ENCODE results near the gene CKB. TPM values are rescaled to one million over a fixed set of nuclear protein-coding genes. Genes with fewer than 3 reads are reported as not detected.

The CKB gene
- total and polyA plus RNA-seq, 9 of the 15 experiments (the other 6 are each of a cell fraction or from before 2014, with no cell fraction given): 23.9 to 692 (median 132) TPM

DNA sequence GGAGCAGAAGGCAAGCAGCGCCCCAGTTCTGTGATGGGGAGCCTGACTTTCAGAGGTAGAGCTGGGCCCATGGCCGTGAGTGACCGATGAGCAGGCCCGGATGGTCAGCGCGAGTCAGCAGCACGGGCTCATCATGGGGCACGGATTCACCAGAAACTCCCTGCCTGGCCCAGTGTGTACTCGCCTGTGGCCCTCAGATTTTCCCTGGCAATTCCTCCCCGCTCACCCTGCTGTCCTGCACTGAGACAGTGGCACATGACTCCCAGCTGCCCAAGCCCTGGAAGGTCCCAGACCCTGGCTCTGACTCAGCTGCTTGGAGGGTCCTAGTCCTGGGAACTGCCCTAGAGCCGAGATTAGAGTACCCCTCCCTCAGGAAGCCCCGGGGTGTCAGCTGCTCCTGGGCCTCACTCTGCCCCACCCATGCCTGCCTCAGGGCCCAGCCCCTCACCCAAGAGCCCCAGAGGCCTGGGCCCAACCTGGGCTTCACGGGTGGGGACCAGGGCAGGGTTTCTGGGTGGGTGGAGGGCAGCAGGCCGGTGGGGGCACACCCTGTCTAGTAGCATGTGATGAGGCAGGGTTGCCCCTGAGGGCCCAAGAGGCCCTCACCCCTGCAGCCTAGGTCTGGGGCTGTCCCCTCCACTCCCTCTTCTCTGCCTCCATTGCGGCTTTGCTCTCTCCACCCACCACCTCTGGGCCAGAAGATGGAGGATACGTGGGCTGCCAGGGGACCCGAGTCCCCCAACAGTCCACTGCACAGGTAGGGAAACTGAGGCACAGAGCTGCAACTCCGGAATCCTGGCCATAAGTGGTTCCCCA is 14.8 kb upstream of the CKB start:
- BruUV-seq (replicated peaks): no TSS peak
- no peak overlapping the region for H3K4me2 ChIP-seq (ENCODE audit: insufficient read depth, low read length)
- ChIA-PET POLR2A (interaction anchor here (0.6 to 2.0 kb wide), 7 partner anchors 8 to 200 kb away, joined by 3 to 7 read pairs (median 3); partner anchors contain the start of gene TRMT61A), CTCF (ENCODE audit: low intra/inter-chr PET ratio) (no interaction called here)
- H3K9me1 ChIP-seq (ENCODE audit: control insufficient read depth, insufficient read depth, low read length): no peaks in the 10 kb centered on the region
- no peak overlapping the region for H2AFZ ChIP-seq (ENCODE audit: low read depth, low read length)
- H4K20me1 ChIP-seq (replicated peaks; ENCODE audit: control insufficient read depth, insufficient read depth, low read length): no peaks in the 10 kb centered on the region
- FAIRE-seq (no peak), DNase-seq (ENCODE audit: extremely low read depth in 1 of 4, low spot score in 3 of 4) (no peak), ATAC-seq (no peak)
- no peak for TF ChIP-seq DMBX1 (CRISPR knock-in tag; IDR thresholded peaks at IDR 0.05; ENCODE audit: borderline replicate concordance)
- TF ChIP-seq, protein P1, sequence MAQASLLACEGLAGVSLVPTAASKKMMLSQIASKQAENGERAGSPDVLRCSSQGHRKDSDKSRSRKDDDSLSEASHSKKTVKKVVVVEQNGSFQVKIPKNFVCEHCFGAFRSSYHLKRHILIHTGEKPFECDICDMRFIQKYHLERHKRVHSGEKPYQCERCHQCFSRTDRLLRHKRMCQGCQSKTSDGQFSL (CRISPR knock-in tag; IDR thresholded peaks at IDR 0.05): 0 out of 2 replicates have a peak, but pooled peaks have one; percentile 28
- TF ChIP-seq, protein P1 (tag; IDR thresholded peaks at IDR 0.05): no peak
- no peak for TF ChIP-seq MBD2 (IDR thresholded peaks at IDR 0.05; ENCODE audit: borderline replicate concordance, low read depth)
- TF ChIP-seq POLR2G (IDR thresholded peaks at IDR 0.05; ENCODE audit: low read depth, low read length): peak; percentile 26; the same call in 1 of the 2 replicates
- no peak overlapping the region for H3K4me3 ChIP-seq
- 66% methylated on average over 6 of the region's 18 CpGs for WGBS (ENCODE audit: insufficient coverage, low coverage, missing lambda C conversion rate)
- no peak overlapping the region for H3K27ac ChIP-seq (ENCODE audit: extremely low read depth, low read depth, low read length)
- no peaks in the 10 kb centered on the region for H3K79me2 ChIP-seq (ENCODE audit: control insufficient read depth, insufficient read depth, low read length)
- H3K9me3 ChIP-seq (replicated peaks; ENCODE audit: control insufficient read depth, insufficient read depth, low read depth, low read length): no peaks in the 10 kb centered on the region
- in situ Hi-C loops (cut with MboI) (loop anchor here (10.0 kb wide), 1 partner anchor 453 kb away; the partner anchor contains the start of gene LBHD2), intact Hi-C loops (cut with micrococcal nuclease) (no loop called here)
- H3K9ac ChIP-seq (ENCODE audit: insufficient read depth in 1 of 2, low read depth in 2 of 2, low read length in 2 of 2): no peak overlapping the region
- no peaks in the 10 kb centered on the region for H3K27me3 ChIP-seq (ENCODE audit: control insufficient read depth in 2 of 2, insufficient read depth in 2 of 2, low read length in 2 of 2)
- H3K4me1 ChIP-seq (replicated peaks in 1 of 2; ENCODE audit: control insufficient read depth in 2 of 2, insufficient read depth in 2 of 2, low read length in 2 of 2): peaks cover 0 to 82% of the 10 kb centered on the region in 2 experiments; a peak in 2 of 5 replicates
- peaks cover 34% of the 10 kb centered on the region; the same call in 1 of the 3 replicates for H3K36me3 ChIP-seq (ENCODE audit: control insufficient read depth, insufficient read depth, low read length)
